K562 (cell line): ENCODE results near the gene TRAP1.

Source experiments
- KLF6 ChIP-seq: fragments of 250-450 bp; sonication (Bioruptor Pico); IDR thresholded peaks from 2 replicates; pipeline ENCODE4 v1.4.0; 2020; ENCODE audit warnings: mild to moderate bottlenecking, moderate library complexity, borderline replicate concordance
- TAF1 ChIP-seq: IDR thresholded peaks from 2 replicates; pipeline ENCODE4 v1.6.1; 2011; ENCODE audit warnings: mild to moderate bottlenecking, low read length, moderate library complexity; ENCODE audit not compliant: insufficient read depth, control insufficient read depth, severe bottlenecking; ENCODE audit errors: extremely low read depth
- ZNF23 ChIP-seq: fragments of 250-450 bp; sonication (Bioruptor Pico); IDR thresholded peaks from 2 replicates; pipeline ENCODE4 v1.4.0; 2020; ENCODE audit warnings: mild to moderate bottlenecking
- ZNF830 ChIP-seq: fragments of 250-450 bp; sonication (Bioruptor Pico); IDR thresholded peaks from 2 replicates; pipeline ENCODE4 v1.5.0; 2021; ENCODE audit warnings: mild to moderate bottlenecking

- TF ChIP-seq ZNF830 (CRISPR knock-in tag) (no peak), ZNF23 (CRISPR knock-in tag) (no peak), KLF6 (CRISPR knock-in tag) (no peak), TAF1 (no peak)
These were observed 20.7 kb downstream of the TRAP1 start for GRCh38 chr16:3696425-3697218.
